Bronchial epithelial cell (primary cell): ENCODE data around the gene LDHAL6B. TPM values are rescaled to one million over a fixed set of nuclear protein-coding genes. Genes with fewer than 3 reads are reported as not detected.
A peak's percentile ranks its signal among the peaks of the same experiment; 100 is the strongest.

Source experiments
- DNase-seq: peaks from one replicate; pipeline ENCODE4 v3.0.0-alpha.2; 2010; ENCODE audit warnings: low read depth
- FAIRE-seq: peaks from 2 replicates; lab custom pipeline; 2011; peaks lifted over from hg19 to GRCh38; lab: Jason Lieb, UNC
- H3K27me3 ChIP-seq: 2 replicates; pipeline ENCODE4 v1.5.1; 2011; ENCODE audit warnings: low read length; ENCODE audit not compliant: control insufficient read depth, insufficient read depth
- H3K36me3 ChIP-seq: 2 replicates; pipeline ENCODE4 v1.5.1; 2011; ENCODE audit warnings: low read length; ENCODE audit not compliant: control insufficient read depth, insufficient read depth
- H3K4me3 ChIP-seq: 2 replicates; pipeline ENCODE4 v1.5.1; 2011; ENCODE audit warnings: mild to moderate bottlenecking, low read depth, low read length, control low read depth
- total RNA-seq: library from RNA; depleted of rRNA; stranded (reverse); fragments of >200 nt; gene quantifications from 2 replicates; pipeline ENCODE4 v1.2.1, GENCODE V29; 2014
- TF ChIP-seq, protein P1 (sequence below): IDR thresholded peaks from 2 replicates; pipeline ENCODE4 v1.5.1; 2011; ENCODE audit warnings: mild to moderate bottlenecking, moderate library complexity, low read length, control low read depth, inconsistent platforms; ENCODE audit not compliant: insufficient read depth, severe bottlenecking

Gene LDHAL6B
- total RNA-seq, 1 donor from 2014 or later, result not detected

DNA sequence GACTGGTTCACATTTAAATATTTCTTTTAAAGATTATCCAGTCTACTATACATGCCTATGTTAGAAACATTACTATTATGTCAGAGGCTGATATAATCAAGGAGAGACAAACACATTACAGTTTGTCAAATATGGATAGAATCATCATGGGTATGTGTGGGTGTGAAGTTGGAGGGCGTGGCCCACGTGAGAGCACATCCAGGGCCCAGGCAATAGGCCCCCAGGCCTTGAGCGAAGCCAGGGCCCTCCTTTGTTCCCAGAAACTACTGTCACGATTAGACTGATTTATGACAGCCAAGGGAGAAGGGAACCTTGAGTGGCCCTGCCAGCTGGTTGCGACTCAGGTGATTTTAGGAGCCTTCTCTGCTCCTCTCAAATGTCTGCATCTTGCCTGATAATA is 26.9 kb upstream of the LDHAL6B start:
- FAIRE-seq, result no peak
- no peak for DNase-seq
- Histone ChIP-seq H3K27me3 (no peaks in the 10 kb centered on the region), H3K4me3 (no peak overlapping the region), H3K36me3 (peaks cover 7% of the 10 kb centered on the region)
- TF ChIP-seq, protein P1, sequence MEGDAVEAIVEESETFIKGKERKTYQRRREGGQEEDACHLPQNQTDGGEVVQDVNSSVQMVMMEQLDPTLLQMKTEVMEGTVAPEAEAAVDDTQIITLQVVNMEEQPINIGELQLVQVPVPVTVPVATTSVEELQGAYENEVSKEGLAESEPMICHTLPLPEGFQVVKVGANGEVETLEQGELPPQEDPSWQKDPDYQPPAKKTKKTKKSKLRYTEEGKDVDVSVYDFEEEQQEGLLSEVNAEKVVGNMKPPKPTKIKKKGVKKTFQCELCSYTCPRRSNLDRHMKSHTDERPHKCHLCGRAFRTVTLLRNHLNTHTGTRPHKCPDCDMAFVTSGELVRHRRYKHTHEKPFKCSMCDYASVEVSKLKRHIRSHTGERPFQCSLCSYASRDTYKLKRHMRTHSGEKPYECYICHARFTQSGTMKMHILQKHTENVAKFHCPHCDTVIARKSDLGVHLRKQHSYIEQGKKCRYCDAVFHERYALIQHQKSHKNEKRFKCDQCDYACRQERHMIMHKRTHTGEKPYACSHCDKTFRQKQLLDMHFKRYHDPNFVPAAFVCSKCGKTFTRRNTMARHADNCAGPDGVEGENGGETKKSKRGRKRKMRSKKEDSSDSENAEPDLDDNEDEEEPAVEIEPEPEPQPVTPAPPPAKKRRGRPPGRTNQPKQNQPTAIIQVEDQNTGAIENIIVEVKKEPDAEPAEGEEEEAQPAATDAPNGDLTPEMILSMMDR, result no peak

DNA sequence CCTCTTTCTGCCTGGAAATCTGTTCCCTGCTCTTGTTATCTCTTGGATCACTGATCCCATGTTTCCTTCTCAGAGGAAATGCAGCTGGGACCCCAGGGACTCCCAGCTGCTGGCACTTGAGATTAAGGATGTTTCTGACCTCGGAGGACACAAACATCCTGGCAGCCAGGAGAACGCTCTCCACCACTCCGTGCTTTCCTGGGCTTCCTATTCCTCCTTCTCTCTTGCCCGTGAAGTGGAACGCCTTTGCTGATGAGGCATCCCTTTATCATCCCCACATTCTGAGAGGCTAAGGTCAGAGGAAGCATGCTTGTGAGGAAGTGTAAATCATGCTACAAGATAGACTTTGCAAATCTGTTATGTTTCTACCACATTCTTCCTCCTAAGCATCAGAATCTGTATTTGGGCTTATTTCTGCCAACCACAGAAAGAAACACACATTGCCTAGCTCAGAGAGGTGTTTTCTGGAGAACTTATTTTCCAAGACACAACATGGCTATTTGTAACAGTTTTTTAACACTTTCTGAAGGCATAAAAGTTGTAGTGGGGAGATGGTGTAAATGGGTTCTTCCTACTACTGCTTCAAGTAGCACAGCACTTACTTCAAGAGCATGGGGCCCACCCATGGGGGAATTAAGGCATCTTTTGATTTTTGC is 25.6 kb upstream of the LDHAL6B start:
- Histone ChIP-seq H3K4me3 (no peak overlapping the region), H3K27me3 (no peaks in the 10 kb centered on the region), H3K36me3 (peaks cover 7% of the 10 kb centered on the region)
- peak; percentile 50 for FAIRE-seq
- TF ChIP-seq, protein P1, result no peak
- DNase-seq, result no peak

DNA sequence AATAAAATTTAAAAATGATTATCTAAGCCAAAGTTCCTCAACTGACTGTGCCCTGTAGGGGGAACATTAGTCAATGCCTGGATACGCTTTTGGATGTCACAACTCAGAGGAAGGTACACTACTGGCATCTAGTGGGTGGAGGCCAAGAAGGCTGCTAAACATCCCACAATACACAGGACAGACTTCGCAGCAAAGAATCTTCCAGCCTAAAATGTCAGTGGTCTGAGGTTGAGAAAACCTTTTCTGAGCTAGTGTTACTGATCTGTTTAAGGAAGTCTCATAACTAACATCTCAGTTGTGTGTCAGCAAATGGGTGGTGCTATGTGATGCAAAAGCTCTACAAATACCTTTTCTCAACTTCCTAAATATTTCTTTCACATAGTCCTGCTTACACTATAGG is 20.9 kb upstream of the LDHAL6B start:
- no peaks in the 10 kb centered on the region for H3K27me3 ChIP-seq
- H3K36me3 ChIP-seq, result peaks cover 11% of the 10 kb centered on the region
- DNase-seq (no peak), FAIRE-seq (no peak)
- H3K4me3 ChIP-seq, result no peak overlapping the region
- TF ChIP-seq, protein P1, result no peak

DNA sequence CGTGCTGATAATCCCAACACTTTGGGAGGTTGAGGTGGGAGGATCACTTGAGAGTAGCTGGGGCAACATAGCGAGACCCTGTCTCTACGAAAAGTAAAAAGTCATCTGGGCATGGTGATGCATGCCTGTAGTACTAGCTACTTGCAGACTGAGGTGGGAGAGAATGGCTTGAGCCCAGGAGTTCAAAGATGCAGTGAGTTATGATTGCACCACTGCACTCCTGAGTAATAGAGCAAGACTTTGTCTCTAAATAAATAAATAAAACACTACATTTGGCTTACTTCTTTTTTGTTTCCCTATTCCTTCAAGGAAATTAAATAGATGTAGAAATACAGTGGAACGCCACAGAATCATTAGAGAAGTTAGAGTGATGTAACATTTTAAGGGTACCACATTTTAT is 20.1 kb upstream of the LDHAL6B start:
- FAIRE-seq, result no peak
- Histone ChIP-seq H3K36me3 (peaks cover 11% of the 10 kb centered on the region), H3K27me3 (no peaks in the 10 kb centered on the region), H3K4me3 (no peak overlapping the region)
- DNase-seq, result no peak
- TF ChIP-seq, protein P1, result no peak

DNA sequence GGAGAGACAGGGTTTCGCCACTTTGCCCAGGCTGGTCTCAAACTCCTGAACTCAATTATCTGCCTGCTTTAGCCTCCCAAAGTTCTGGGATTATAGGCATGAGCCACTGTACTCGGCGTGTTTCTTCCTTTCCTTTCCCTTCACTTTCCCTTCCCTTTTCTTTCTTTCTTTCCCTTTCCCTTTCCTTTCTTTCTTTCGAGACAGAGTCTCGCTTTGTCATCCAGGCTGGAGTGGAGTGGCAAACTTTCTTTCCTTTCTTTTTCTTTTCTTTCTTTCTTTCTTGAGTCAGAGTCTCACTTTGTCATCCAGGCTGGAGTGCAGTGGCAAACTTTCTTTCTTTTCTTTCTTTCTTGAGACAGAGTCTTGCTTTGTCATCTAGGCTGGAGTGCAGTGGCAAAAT is 17.4 kb upstream of the LDHAL6B start:
- FAIRE-seq (no peak), DNase-seq (no peak)
- TF ChIP-seq, protein P1, result no peak
- Histone ChIP-seq H3K4me3 (no peak overlapping the region), H3K36me3 (peaks cover 9% of the 10 kb centered on the region), H3K27me3 (no peaks in the 10 kb centered on the region)

DNA sequence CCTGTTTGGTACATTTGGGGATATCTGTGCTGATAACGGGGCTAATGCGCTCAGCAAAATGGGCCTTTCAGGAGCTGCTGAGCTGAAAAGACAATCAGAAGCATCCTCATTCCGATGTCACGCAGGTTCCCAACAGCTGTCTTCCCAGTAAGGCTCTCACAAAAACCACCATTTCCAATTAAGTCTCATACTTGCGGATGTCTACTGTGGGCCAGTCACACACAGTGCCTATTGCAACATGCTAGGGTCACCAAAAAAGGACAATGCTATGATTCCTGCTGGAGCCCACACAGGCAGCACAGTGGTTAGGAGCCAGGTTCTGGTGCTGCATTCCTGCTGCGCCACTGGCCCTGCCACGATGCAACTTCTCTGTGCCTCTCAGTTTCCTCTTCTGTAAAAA is 16.4 kb upstream of the LDHAL6B start:
- Histone ChIP-seq H3K27me3 (no peaks in the 10 kb centered on the region), H3K4me3 (no peak overlapping the region), H3K36me3 (peaks cover 15% of the 10 kb centered on the region)
- DNase-seq (no peak), FAIRE-seq (no peak)
- TF ChIP-seq, protein P1, result no peak
